ENCODE results near the gene PDE3A. TPM values are rescaled to one million over a fixed set of nuclear protein-coding genes. Genes with fewer than 3 reads are reported as not detected.

Gene PDE3A
- total and polyA plus RNA-seq, 2 donors from 2014 or later: 3.3 to 18.3 TPM

DNA sequence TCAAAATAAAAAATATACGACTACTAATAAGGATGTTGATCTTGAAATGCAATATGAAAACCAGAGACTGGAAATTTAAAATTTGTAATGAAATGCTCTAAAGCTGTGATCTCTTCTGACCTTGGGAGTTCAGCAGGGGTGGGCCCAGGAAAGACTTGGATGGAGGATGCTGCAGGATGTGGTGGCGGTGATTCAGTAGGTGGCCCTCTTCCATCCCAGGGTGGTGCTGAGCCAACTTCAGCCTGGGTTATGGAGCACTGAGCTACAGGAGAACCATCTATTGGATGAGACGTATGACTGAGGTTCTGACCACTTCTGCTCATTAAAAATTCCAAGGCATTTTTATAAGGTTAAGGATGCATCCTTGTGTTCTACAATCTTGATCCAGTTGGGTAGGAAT is 6.9 kb upstream of the PDE3A start:
- no peaks in the 10 kb centered on the region for H3K4me1 ChIP-seq (ENCODE audit: control insufficient read depth in 2 of 3, insufficient read depth in 2 of 3, low read depth in 1 of 3, low read length in 3 of 3)
- H3K4me3 ChIP-seq (ENCODE audit: low read length in 3 of 3): no peak overlapping the region
- no peak overlapping the region for H3K9ac ChIP-seq (ENCODE audit: low read length in 3 of 3)
- TF ChIP-seq, protein P1, sequence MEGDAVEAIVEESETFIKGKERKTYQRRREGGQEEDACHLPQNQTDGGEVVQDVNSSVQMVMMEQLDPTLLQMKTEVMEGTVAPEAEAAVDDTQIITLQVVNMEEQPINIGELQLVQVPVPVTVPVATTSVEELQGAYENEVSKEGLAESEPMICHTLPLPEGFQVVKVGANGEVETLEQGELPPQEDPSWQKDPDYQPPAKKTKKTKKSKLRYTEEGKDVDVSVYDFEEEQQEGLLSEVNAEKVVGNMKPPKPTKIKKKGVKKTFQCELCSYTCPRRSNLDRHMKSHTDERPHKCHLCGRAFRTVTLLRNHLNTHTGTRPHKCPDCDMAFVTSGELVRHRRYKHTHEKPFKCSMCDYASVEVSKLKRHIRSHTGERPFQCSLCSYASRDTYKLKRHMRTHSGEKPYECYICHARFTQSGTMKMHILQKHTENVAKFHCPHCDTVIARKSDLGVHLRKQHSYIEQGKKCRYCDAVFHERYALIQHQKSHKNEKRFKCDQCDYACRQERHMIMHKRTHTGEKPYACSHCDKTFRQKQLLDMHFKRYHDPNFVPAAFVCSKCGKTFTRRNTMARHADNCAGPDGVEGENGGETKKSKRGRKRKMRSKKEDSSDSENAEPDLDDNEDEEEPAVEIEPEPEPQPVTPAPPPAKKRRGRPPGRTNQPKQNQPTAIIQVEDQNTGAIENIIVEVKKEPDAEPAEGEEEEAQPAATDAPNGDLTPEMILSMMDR (IDR thresholded peaks at IDR 0.05; ENCODE audit: borderline replicate concordance, extremely low read depth, insufficient read depth): no peak
- H3K27ac ChIP-seq (ENCODE audit: low read depth in 2 of 2, low read length in 2 of 2): no peak overlapping the region
- H3K36me3 ChIP-seq (ENCODE audit: control insufficient read depth in 2 of 3, insufficient read depth in 3 of 3, low read length in 3 of 3): no peaks in the 10 kb centered on the region
- DNase-seq (no peak), FAIRE-seq (no peak)
- H3K9me3 ChIP-seq (ENCODE audit: control insufficient read depth in 2 of 3, insufficient read depth in 1 of 3, low read length in 3 of 3): no peaks in the 10 kb centered on the region
- no peaks in the 10 kb centered on the region for H3K27me3 ChIP-seq (ENCODE audit: control insufficient read depth, insufficient read depth, low read length)
- intact Hi-C loops (cut with DNase I): no loop called here

DNA sequence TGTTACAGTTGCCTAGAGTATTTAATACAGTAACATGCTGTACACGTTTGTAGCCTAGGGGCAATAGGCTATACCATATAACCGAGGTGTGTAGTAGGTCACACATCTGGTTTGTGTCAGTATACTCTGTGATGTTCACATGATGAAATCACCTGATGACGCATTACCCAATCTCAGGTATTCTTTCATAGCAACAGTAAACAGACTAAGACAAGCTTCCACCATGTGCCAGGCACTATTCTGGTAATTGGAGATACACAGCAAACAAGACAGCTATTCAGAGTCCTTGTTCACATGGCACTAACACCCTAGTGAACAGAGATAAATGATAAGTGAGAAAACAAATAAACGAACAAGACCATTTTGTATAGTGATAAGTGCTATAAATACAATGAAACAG is 3.8 kb upstream of the PDE3A start:
- no peaks in the 10 kb centered on the region for H3K9me3 ChIP-seq (ENCODE audit: control insufficient read depth in 2 of 3, insufficient read depth in 1 of 3, low read length in 3 of 3)
- intact Hi-C loops (cut with DNase I): no loop called here
- H3K27ac ChIP-seq (ENCODE audit: low read depth in 2 of 2, low read length in 2 of 2): no peak overlapping the region
- TF ChIP-seq, protein P1 (IDR thresholded peaks at IDR 0.05; ENCODE audit: borderline replicate concordance, extremely low read depth, insufficient read depth): no peak
- no peak for FAIRE-seq
- H3K27me3 ChIP-seq (ENCODE audit: control insufficient read depth, insufficient read depth, low read length): no peaks in the 10 kb centered on the region
- no peak overlapping the region for H3K9ac ChIP-seq (ENCODE audit: low read length in 3 of 3)
- H3K36me3 ChIP-seq (ENCODE audit: control insufficient read depth in 2 of 3, insufficient read depth in 3 of 3, low read length in 3 of 3): no peaks in the 10 kb centered on the region
- H3K4me3 ChIP-seq (ENCODE audit: low read length in 3 of 3): no peak overlapping the region
- DNase-seq: no peak
- H3K4me1 ChIP-seq (ENCODE audit: control insufficient read depth in 2 of 3, insufficient read depth in 2 of 3, low read depth in 1 of 3, low read length in 3 of 3): no peaks in the 10 kb centered on the region

DNA sequence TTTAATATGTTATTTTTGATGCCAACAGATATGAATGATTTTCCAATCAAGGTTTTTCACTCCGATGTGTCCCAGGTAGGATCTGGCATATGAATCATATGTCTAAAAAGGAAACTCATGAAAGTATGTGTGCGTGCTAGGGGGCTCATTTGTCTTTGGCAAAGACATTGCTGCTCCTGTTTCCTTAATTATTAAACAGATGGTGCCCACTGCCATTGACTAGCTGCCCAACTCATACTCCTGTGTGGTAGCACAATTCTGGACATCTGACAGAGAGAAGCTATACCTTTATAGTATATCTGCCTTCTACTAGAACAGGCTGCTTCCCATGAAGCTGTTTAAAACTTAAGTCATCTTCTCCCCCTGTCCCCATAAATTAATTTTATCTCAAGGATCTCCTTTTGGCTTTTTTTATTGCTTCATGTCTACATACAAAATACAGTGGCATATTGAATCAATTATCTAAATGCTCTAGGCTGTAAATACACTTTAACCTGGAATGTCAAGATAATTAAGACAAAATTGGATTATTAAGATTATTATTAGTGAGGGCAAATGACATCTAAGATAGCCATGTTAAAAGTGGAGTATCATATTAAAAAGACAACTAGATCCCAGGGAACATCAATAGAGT is 1.4 kb upstream of the PDE3A start:
- intact Hi-C loops (cut with DNase I): no loop called here
- TF ChIP-seq, protein P1 (IDR thresholded peaks at IDR 0.05; ENCODE audit: borderline replicate concordance, extremely low read depth, insufficient read depth): no peak
- Histone ChIP-seq H3K4me3 (ENCODE audit: low read length in 3 of 3) (no peak overlapping the region), H3K9ac (ENCODE audit: low read length in 3 of 3) (no peak overlapping the region), H3K27me3 (ENCODE audit: control insufficient read depth, insufficient read depth, low read length) (no peaks in the 10 kb centered on the region), H3K27ac (ENCODE audit: low read depth in 2 of 2, low read length in 2 of 2) (no peak overlapping the region), H3K9me3 (ENCODE audit: control insufficient read depth in 2 of 3, insufficient read depth in 1 of 3, low read length in 3 of 3) (no peaks in the 10 kb centered on the region), H3K4me1 (ENCODE audit: control insufficient read depth in 2 of 3, insufficient read depth in 2 of 3, low read depth in 1 of 3, low read length in 3 of 3) (peaks cover 0 to 5% (median 0%) of the 10 kb centered on the region in 3 donors), H3K36me3 (ENCODE audit: control insufficient read depth in 2 of 3, insufficient read depth in 3 of 3, low read length in 3 of 3) (no peaks in the 10 kb centered on the region)
- FAIRE-seq: no peak
- DNase-seq: no peak

Data from kidney (tissue), 14 donors.